HG02642 (cell line): Measurements from ENCODE around the gene ARNT2.

ENCODE experiments used
- ATAC-seq: cut with Tn5 transposase; IDR thresholded peaks from one replicate; pipeline ENCODE4 v1.9.1; 2021; ENCODE audit warnings: mild to moderate bottlenecking; ENCODE audit not compliant: unreplicated experiment, poor library complexity

The ARNT2 gene

GRCh38 chr15:80440024-80440423, 35.8 kb downstream of the ARNT2 start:
- no peak for ATAC-seq

- no peak for ATAC-seq
Observed at GRCh38 chr15:80441041-80441440, 36.9 kb downstream of the ARNT2 start.

- ATAC-seq, result no peak
Observed at GRCh38 chr15:80441714-80442113, 37.5 kb downstream of the ARNT2 start.

GRCh38 chr15:80442728-80443403, 38.7 kb downstream of the ARNT2 start:
- no peak for ATAC-seq

GRCh38 chr15:80444680-80445251, 40.6 kb downstream of the ARNT2 start:
- no peak for ATAC-seq

- no peak for ATAC-seq
Observed at GRCh38 chr15:80445300-80446041, 41.3 kb downstream of the ARNT2 start.

GRCh38 chr15:80447077-80447476, 42.9 kb downstream of the ARNT2 start:
- no peak for ATAC-seq

GRCh38 chr15:80449825-80450224, 45.6 kb downstream of the ARNT2 start:
- ATAC-seq, result no peak

GRCh38 chr15:80450811-80451321, 46.7 kb downstream of the ARNT2 start:
- no peak for ATAC-seq

- ATAC-seq, result no peak
Observed at GRCh38 chr15:80452166-80452565, 48.0 kb downstream of the ARNT2 start.

GRCh38 chr15:80455051-80455648, 51.0 kb downstream of the ARNT2 start:
- no peak for ATAC-seq

GRCh38 chr15:80455668-80456442, 51.7 kb downstream of the ARNT2 start:
- no peak for ATAC-seq

- no peak for ATAC-seq
Observed at GRCh38 chr15:80456517-80457492, 52.6 kb downstream of the ARNT2 start.

- no peak for ATAC-seq
Observed at GRCh38 chr15:80457896-80458295, 53.7 kb downstream of the ARNT2 start.

- ATAC-seq, result no peak
Observed at GRCh38 chr15:80458580-80458979, 54.4 kb downstream of the ARNT2 start.

GRCh38 chr15:80459380-80459779, 55.2 kb downstream of the ARNT2 start:
- ATAC-seq, result no peak

GRCh38 chr15:80459818-80460217, 55.6 kb downstream of the ARNT2 start:
- ATAC-seq, result no peak

GRCh38 chr15:80461356-80462095, 57.3 kb downstream of the ARNT2 start:
- no peak for ATAC-seq
